A673 (cell line): ENCODE data around the gene ABCC5. TPM values are rescaled to one million over a fixed set of nuclear protein-coding genes. Genes with fewer than 3 reads are reported as not detected.

Experiments used
- BruUV-seq: library from RNA; stranded (reverse); fragments of 400-500 nt; replicated peaks from 2 replicates; lab custom pipeline; 2021; lab: Mats Ljungman, UMichigan
- CTCF ChIA-PET: fragments of 300-600 bp; sonication (Branson Sonifier 250); formaldehyde crosslinking; loops from one replicate; lab custom pipeline; 2022; ENCODE audit warnings: antibody characterized with exemption; lab: Charles Lee
- POLR2A ChIA-PET: fragments of 300-600 bp; sonication (Branson Sonifier 250); formaldehyde crosslinking; loops from one replicate; lab custom pipeline; 2022; ENCODE audit warnings: antibody characterized with exemption; ENCODE audit not compliant: low non-redundant PET; lab: Charles Lee
- DNase-seq: peaks from one replicate; pipeline ENCODE4 v3.0.0-alpha.2; 2015; ENCODE audit warnings: low spot score
- H3K27ac ChIP-seq: fragments of 200-600 bp; sonication (generic); 2 replicates; pipeline ENCODE4 v1.5.1; 2016; ENCODE audit warnings: mixed run types, low read depth, mild to moderate bottlenecking, mixed read lengths, antibody characterized with exemption, low read length; ENCODE audit not compliant: poor library complexity, severe bottlenecking
- H3K27me3 ChIP-seq: fragments of 200-600 bp; sonication (generic); replicated peaks from 2 replicates; pipeline ENCODE4 v1.6.1; 2017; ENCODE audit warnings: mixed run types, low read depth, mild to moderate bottlenecking, mixed read lengths, antibody characterized with exemption, low read length; ENCODE audit not compliant: insufficient read depth, poor library complexity
- H3K36me3 ChIP-seq: fragments of 200-600 bp; sonication (generic); 2 replicates; pipeline ENCODE4 v1.6.1; 2016; ENCODE audit warnings: mixed run types, mild to moderate bottlenecking, mixed read lengths, antibody characterized with exemption, low read length; ENCODE audit not compliant: insufficient read depth, poor library complexity, severe bottlenecking
- H3K4me1 ChIP-seq: fragments of 200-600 bp; sonication (generic); 2 replicates; pipeline ENCODE4 v1.6.1; 2017; ENCODE audit warnings: mixed run types, mild to moderate bottlenecking, mixed read lengths, antibody characterized with exemption, low read length; ENCODE audit not compliant: insufficient read depth, poor library complexity, severe bottlenecking
- H3K4me3 ChIP-seq: fragments of 200-600 bp; sonication (generic); 2 replicates; pipeline ENCODE4 v1.5.1; 2016; ENCODE audit warnings: low read depth, mixed run types, mild to moderate bottlenecking, mixed read lengths, low read length; ENCODE audit not compliant: poor library complexity, severe bottlenecking
- H3K9me3 ChIP-seq: fragments of 200-600 bp; sonication (generic); 2 replicates; pipeline ENCODE4 v1.6.1; 2016; ENCODE audit warnings: mixed run types, low read depth, mild to moderate bottlenecking, mixed read lengths, antibody characterized with exemption, low read length; ENCODE audit not compliant: poor library complexity, severe bottlenecking
- EZH2 ChIP-seq: fragments of 200-600 bp; sonication (generic); IDR thresholded peaks from 2 replicates; pipeline ENCODE4 v1.6.1; 2017; ENCODE audit warnings: borderline replicate concordance, low read depth, mild to moderate bottlenecking, mixed read lengths, antibody characterized with exemption, low read length; ENCODE audit not compliant: poor library complexity, severe bottlenecking
- intact Hi-C: fragments of 100-400 bp; cut with micrococcal nuclease; formaldehyde crosslinking; loops from one replicate; pipeline ENCODE4 v1.10.0; 2022; ENCODE audit not compliant: unreplicated experiment
- total RNA-seq: library from RNA; stranded (reverse); gene quantifications from 2 replicates; pipeline ENCODE4 v1.2.3, GENCODE V29; 2021
- TF ChIP-seq, protein P1 (sequence below): fragments of 300-800, 200-600 bp; sonication (generic); conservative IDR thresholded peaks from 2 replicates; pipeline ENCODE4 v1.5.1; 2017; ENCODE audit warnings: low read depth, mild to moderate bottlenecking, antibody characterized with exemption, low read length, moderate library complexity, mixed read lengths

ABCC5 gene
- total RNA-seq, 1 experiment from 2014 or later: 32.0 TPM

- no peak for DNase-seq
- intact Hi-C loops: no loop called here
- TF ChIP-seq, protein P1, sequence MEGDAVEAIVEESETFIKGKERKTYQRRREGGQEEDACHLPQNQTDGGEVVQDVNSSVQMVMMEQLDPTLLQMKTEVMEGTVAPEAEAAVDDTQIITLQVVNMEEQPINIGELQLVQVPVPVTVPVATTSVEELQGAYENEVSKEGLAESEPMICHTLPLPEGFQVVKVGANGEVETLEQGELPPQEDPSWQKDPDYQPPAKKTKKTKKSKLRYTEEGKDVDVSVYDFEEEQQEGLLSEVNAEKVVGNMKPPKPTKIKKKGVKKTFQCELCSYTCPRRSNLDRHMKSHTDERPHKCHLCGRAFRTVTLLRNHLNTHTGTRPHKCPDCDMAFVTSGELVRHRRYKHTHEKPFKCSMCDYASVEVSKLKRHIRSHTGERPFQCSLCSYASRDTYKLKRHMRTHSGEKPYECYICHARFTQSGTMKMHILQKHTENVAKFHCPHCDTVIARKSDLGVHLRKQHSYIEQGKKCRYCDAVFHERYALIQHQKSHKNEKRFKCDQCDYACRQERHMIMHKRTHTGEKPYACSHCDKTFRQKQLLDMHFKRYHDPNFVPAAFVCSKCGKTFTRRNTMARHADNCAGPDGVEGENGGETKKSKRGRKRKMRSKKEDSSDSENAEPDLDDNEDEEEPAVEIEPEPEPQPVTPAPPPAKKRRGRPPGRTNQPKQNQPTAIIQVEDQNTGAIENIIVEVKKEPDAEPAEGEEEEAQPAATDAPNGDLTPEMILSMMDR: no peak
- no peak for TF ChIP-seq EZH2
- no TSS peak for BruUV-seq
- Histone ChIP-seq H3K9me3 (no peaks in the 10 kb centered on the region), H3K4me1 (no peaks in the 10 kb centered on the region), H3K36me3 (no peaks in the 10 kb centered on the region), H3K27ac (no peak overlapping the region), H3K27me3 (no peaks in the 10 kb centered on the region), H3K4me3 (no peak overlapping the region)
- ChIA-PET CTCF (no interaction called here), POLR2A (no interaction called here)
Observed at GRCh38 chr3:183920416-183920815, 97.3 kb downstream of the ABCC5 start.

DNA sequence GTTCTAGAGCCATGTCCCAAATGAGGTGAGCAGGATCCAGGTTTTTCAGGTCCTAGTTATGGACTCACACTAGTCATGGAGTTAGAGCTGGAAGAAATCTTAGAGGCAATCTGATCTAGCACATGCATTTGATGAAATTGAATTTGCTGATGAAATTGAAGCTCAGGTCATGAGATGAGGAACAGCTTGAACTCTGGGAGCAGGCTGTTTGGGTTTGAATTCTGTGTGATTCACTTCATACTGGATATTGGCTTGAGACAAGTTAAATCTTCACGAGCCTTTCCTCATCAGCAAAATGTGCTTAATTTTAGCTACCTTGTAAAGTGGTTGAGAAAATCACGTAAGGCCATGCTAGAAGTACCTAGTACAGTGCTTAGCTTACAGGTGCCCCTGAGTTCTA is 99.5 kb downstream of the ABCC5 start:
- DNase-seq: no peak
- ChIA-PET POLR2A (no interaction called here), CTCF (no interaction called here)
- intact Hi-C loops: no loop called here
- Histone ChIP-seq H3K4me1 (no peaks in the 10 kb centered on the region), H3K9me3 (no peaks in the 10 kb centered on the region), H3K4me3 (no peak overlapping the region), H3K27ac (no peak overlapping the region), H3K27me3 (no peaks in the 10 kb centered on the region), H3K36me3 (no peaks in the 10 kb centered on the region)
- TF ChIP-seq, protein P1: no peak
- no peak for TF ChIP-seq EZH2
- no TSS peak for BruUV-seq

DNA sequence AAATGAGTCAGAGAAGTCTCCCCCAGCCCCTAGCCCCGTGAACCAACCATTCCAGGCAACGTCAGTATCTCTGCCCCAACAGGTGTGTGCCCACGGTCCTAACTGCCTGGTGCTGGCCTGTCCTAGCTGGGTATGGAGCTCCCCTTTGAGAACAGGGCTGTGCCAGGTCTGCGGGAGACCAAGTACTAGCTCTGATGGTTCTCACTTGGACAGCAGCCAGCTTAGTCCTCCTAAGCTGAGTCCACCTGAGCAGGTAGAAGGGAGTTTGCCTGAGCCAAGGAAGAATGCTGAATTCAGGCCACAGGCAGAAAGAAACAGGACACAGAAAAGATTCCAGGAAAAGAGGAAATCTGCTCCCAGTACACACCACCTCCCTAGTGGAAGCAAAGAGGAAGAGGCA is 99.9 kb downstream of the ABCC5 start:
- no peak for DNase-seq
- Histone ChIP-seq H3K4me1 (no peaks in the 10 kb centered on the region), H3K9me3 (no peaks in the 10 kb centered on the region), H3K36me3 (no peaks in the 10 kb centered on the region), H3K27me3 (no peaks in the 10 kb centered on the region), H3K27ac (no peak overlapping the region), H3K4me3 (no peak overlapping the region)
- BruUV-seq: no TSS peak
- intact Hi-C loops: no loop called here
- ChIA-PET POLR2A (no interaction called here), CTCF (no interaction called here)
- TF ChIP-seq, protein P1: no peak
